ENCODE measurements around the gene ZNF532.

Gene ZNF532

DNA sequence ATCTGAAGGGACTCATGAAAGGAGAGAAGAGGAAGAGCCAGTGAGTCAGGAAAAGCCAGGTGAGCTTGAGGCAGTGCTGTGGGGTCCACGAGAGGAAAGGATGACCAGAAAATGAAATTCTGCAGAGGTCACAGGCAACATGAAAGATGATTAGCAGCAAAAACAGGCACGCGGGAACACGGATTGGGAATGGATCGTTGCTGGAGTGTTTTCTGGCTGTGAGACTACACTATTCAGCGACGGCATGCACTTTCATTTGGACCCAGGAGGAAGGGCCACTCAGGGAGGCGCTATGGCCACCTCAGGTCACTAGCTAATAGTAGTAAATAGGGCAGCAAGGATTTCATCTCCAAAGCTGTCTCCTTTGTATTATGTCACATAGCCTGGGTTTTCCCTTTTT, 44.8 kb downstream of the ZNF532 start:
- no peak for DNase-seq (ENCODE audit: low read depth in 1 of 2, low spot score in 1 of 2)
- no peak for TF ChIP-seq SPI1 (IDR thresholded peaks at IDR 0.05; ENCODE audit: borderline replicate concordance, low read depth)
- TF ChIP-seq REST (IDR thresholded peaks at IDR 0.05; ENCODE audit: insufficient replicate concordance, low read depth) = no peak
- TF ChIP-seq GABPA (IDR thresholded peaks at IDR 0.05; ENCODE audit: low read depth) = no peak
- TF ChIP-seq, protein P1, sequence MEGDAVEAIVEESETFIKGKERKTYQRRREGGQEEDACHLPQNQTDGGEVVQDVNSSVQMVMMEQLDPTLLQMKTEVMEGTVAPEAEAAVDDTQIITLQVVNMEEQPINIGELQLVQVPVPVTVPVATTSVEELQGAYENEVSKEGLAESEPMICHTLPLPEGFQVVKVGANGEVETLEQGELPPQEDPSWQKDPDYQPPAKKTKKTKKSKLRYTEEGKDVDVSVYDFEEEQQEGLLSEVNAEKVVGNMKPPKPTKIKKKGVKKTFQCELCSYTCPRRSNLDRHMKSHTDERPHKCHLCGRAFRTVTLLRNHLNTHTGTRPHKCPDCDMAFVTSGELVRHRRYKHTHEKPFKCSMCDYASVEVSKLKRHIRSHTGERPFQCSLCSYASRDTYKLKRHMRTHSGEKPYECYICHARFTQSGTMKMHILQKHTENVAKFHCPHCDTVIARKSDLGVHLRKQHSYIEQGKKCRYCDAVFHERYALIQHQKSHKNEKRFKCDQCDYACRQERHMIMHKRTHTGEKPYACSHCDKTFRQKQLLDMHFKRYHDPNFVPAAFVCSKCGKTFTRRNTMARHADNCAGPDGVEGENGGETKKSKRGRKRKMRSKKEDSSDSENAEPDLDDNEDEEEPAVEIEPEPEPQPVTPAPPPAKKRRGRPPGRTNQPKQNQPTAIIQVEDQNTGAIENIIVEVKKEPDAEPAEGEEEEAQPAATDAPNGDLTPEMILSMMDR (IDR thresholded peaks at IDR 0.05; ENCODE audit: insufficient read depth, low read length) = no peak
- no peak for TF ChIP-seq POLR2AphosphoS5 (IDR thresholded peaks at IDR 0.05; ENCODE audit: low read depth)
- Histone ChIP-seq H3K27me3 (ENCODE audit: insufficient read depth, poor library complexity, severe bottlenecking) (peaks cover 31% of the 10 kb centered on the region), H3K27ac (replicated peaks) (no peak overlapping the region), H3K4me3 (replicated peaks; ENCODE audit: insufficient read depth, low read length) (no peak overlapping the region)

DNA sequence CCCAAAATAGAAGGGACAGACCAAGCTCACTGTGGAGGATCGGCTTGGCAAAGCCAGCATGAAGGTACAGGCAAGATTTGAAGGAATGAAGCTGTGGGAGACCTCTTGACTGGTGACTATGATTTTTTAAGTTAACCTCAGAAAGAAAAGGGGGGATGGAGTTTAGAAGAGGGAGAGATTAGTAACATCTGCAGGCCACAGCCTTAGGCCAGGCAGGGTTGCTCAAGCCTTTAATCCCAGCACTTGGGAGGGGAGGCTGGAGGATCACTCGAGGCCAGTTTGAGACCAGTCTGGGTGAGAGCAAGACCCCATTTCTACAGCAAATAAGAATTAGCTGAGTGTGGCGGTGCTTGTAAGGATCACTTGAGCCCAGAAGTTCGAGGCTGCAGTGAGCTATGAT, 46.6 kb downstream of the ZNF532 start:
- no peak for DNase-seq (ENCODE audit: low read depth in 1 of 2, low spot score in 1 of 2)
- Histone ChIP-seq H3K4me3 (replicated peaks; ENCODE audit: insufficient read depth, low read length) (no peak overlapping the region), H3K27ac (replicated peaks) (no peak overlapping the region), H3K27me3 (ENCODE audit: insufficient read depth, poor library complexity, severe bottlenecking) (peaks cover 29% of the 10 kb centered on the region)
- TF ChIP-seq GABPA (IDR thresholded peaks at IDR 0.05; ENCODE audit: low read depth) = no peak
- TF ChIP-seq SPI1 (IDR thresholded peaks at IDR 0.05; ENCODE audit: borderline replicate concordance, low read depth) = no peak
- TF ChIP-seq, protein P1 (IDR thresholded peaks at IDR 0.05; ENCODE audit: insufficient read depth, low read length) = no peak
- no peak for TF ChIP-seq POLR2AphosphoS5 (IDR thresholded peaks at IDR 0.05; ENCODE audit: low read depth)
- TF ChIP-seq REST (IDR thresholded peaks at IDR 0.05; ENCODE audit: insufficient replicate concordance, low read depth) = no peak

GRCh38 chr18:58911766-58912165, 47.1 kb downstream of the ZNF532 start:
- no peak overlapping the region for H3K4me3 ChIP-seq (replicated peaks; ENCODE audit: insufficient read depth, low read length)
- no peak for DNase-seq (ENCODE audit: low read depth in 1 of 2, low spot score in 1 of 2)
- H3K27me3 ChIP-seq (ENCODE audit: insufficient read depth, poor library complexity, severe bottlenecking) = peaks cover 33% of the 10 kb centered on the region
- TF ChIP-seq GABPA (IDR thresholded peaks at IDR 0.05; ENCODE audit: low read depth) (no peak), POLR2AphosphoS5 (IDR thresholded peaks at IDR 0.05; ENCODE audit: low read depth) (no peak), SPI1 (IDR thresholded peaks at IDR 0.05; ENCODE audit: borderline replicate concordance, low read depth) (no peak), REST (IDR thresholded peaks at IDR 0.05; ENCODE audit: insufficient replicate concordance, low read depth) (no peak)
- TF ChIP-seq, protein P1 (IDR thresholded peaks at IDR 0.05; ENCODE audit: insufficient read depth, low read length) = no peak
- no peak overlapping the region for H3K27ac ChIP-seq (replicated peaks)

Data from HL-60 (cell line).